ENCODE measurements around the gene AEBP1. TPM values are rescaled to one million over a fixed set of nuclear protein-coding genes. Genes with fewer than 3 reads are reported as not detected.

Gene AEBP1
- total and polyA plus RNA-seq, 2 of the 4 experiments (the other 2 are of a cell fraction) = 1.1 to 5.7 TPM

GRCh38 chr7:44095781-44096180, 8.4 kb upstream of the AEBP1 start:
- in situ Hi-C loops (cut with MboI; ENCODE audit: low sequenced_read_pairs) (no loop called here), intact Hi-C loops (cut with micrococcal nuclease) (no loop called here), dilution Hi-C loops (cut with HindIII; ENCODE audit: low sequenced_read_pairs, unreplicated experiment) (no loop called here)
- ATAC-seq (ENCODE audit: low read depth) = no peak
- H3K4ac ChIP-seq (ENCODE audit: low read depth, low read length) = no peak overlapping the region
- CTCF ChIA-PET = no interaction called here
- no peak overlapping the region for H2BK5ac ChIP-seq (ENCODE audit: low read depth, low read length, poor library complexity, severe bottlenecking)
- no peak overlapping the region for H4K8ac ChIP-seq (ENCODE audit: low read depth in 2 of 2, low read length in 2 of 2)
- no peak overlapping the region for H3K9ac ChIP-seq (ENCODE audit: low read depth, low read length)
- peaks cover 12% of the 10 kb centered on the region for H3K4me1 ChIP-seq (ENCODE audit: control insufficient read depth, insufficient read depth, low read length)
- no peak overlapping the region for H3K4me2 ChIP-seq (ENCODE audit: low read depth, low read length)
- H4K5ac ChIP-seq (ENCODE audit: low read depth, low read length) = no peak overlapping the region
- no peak overlapping the region for H2AFZ ChIP-seq (replicated peaks; ENCODE audit: low read length, poor library complexity)
- no peak for DNase-seq
- no CpG with 5 or more reads among the region's 3 CpGs for WGBS, 2 experiments (ENCODE audit: extremely low coverage in 2 of 2, insufficient read length in 1 of 2)
- BruUV-seq (replicated peaks) = no TSS peak
- H3K4me3 ChIP-seq (ENCODE audit: insufficient read depth, low read depth, low read length) = no peak overlapping the region
- no peaks in the 10 kb centered on the region for H3K36me3 ChIP-seq (ENCODE audit: control insufficient read depth, insufficient read depth, low read length)
- no peak overlapping the region for H4K91ac ChIP-seq (ENCODE audit: insufficient read depth, low read depth, low read length)
- H2BK20ac ChIP-seq (ENCODE audit: low read depth, low read length) = no peak overlapping the region
- H4K20me1 ChIP-seq (ENCODE audit: insufficient read depth, low read length) = no peaks in the 10 kb centered on the region
- H3K27ac ChIP-seq (ENCODE audit: insufficient read depth, low read length) = no peak overlapping the region
- no peaks in the 10 kb centered on the region for H3K27me3 ChIP-seq (ENCODE audit: control insufficient read depth, insufficient read depth, low read length)
- H2AK5ac ChIP-seq (ENCODE audit: low read depth, low read length) = no peak overlapping the region
- H2BK15ac ChIP-seq (ENCODE audit: low read depth, low read length) = no peak overlapping the region
- no peaks in the 10 kb centered on the region for H3K79me1 ChIP-seq (ENCODE audit: low read depth in 1 of 2, low read length in 2 of 2)
- no peak for TF ChIP-seq MAFK (IDR thresholded peaks at IDR 0.05; ENCODE audit: low read depth, low read length)
- TF ChIP-seq FOS (IDR thresholded peaks at IDR 0.05; ENCODE audit: low read depth, low read length) = no peak
- no peak for TF ChIP-seq CHD1 (IDR thresholded peaks at IDR 0.05; ENCODE audit: low read depth, low read length)
- no peak for TF ChIP-seq POLR2A (IDR thresholded peaks at IDR 0.05; ENCODE audit: low read depth, low read length)
- TF ChIP-seq RCOR1 (IDR thresholded peaks at IDR 0.05; ENCODE audit: insufficient replicate concordance, low read length) = no peak
- TF ChIP-seq MXI1 (IDR thresholded peaks at IDR 0.05; ENCODE audit: borderline replicate concordance, low read depth, low read length) = no peak
- no peak for TF ChIP-seq BHLHE40 (IDR thresholded peaks at IDR 0.05; ENCODE audit: low read depth, low read length)
- no peak for TF ChIP-seq NFE2L2 (IDR thresholded peaks at IDR 0.05; ENCODE audit: low read depth, low read length)
- no peak for TF ChIP-seq USF2 (IDR thresholded peaks at IDR 0.05; ENCODE audit: low read depth, low read length)
- no peak overlapping the region for H3K14ac ChIP-seq (replicated peaks; ENCODE audit: low read depth, low read length)
- peaks cover 7% of the 10 kb centered on the region; the same call in 1 of the 2 replicates for H3K9me1 ChIP-seq (ENCODE audit: insufficient read depth, low read length)
- no peak overlapping the region for H2AK9ac ChIP-seq (replicated peaks; ENCODE audit: low read depth, low read length, poor library complexity)
- no peak overlapping the region for H3K18ac ChIP-seq (ENCODE audit: low read depth, low read length)
- no peak overlapping the region for H2BK120ac ChIP-seq (ENCODE audit: low read depth, low read length)
- H3K23ac ChIP-seq (ENCODE audit: low read depth, low read length) = no peak overlapping the region
- no peak overlapping the region for H3K56ac ChIP-seq (ENCODE audit: extremely low read depth, insufficient read depth, low read length)
- POLR2A ChIA-PET (ENCODE audit: unreplicated experiment) = no interaction called here
- H3K9me3 ChIP-seq (ENCODE audit: control insufficient read depth, insufficient read depth, low read length) = no peaks in the 10 kb centered on the region
